GM18867 (cell line): ENCODE results near the gene NISCH.

Experiments used
- ATAC-seq: cut with Tn5 transposase; IDR thresholded peaks from one replicate; pipeline ENCODE4 v1.9.1; 2021; ENCODE audit warnings: mild to moderate bottlenecking, moderate library complexity; ENCODE audit not compliant: unreplicated experiment

NISCH gene

DNA sequence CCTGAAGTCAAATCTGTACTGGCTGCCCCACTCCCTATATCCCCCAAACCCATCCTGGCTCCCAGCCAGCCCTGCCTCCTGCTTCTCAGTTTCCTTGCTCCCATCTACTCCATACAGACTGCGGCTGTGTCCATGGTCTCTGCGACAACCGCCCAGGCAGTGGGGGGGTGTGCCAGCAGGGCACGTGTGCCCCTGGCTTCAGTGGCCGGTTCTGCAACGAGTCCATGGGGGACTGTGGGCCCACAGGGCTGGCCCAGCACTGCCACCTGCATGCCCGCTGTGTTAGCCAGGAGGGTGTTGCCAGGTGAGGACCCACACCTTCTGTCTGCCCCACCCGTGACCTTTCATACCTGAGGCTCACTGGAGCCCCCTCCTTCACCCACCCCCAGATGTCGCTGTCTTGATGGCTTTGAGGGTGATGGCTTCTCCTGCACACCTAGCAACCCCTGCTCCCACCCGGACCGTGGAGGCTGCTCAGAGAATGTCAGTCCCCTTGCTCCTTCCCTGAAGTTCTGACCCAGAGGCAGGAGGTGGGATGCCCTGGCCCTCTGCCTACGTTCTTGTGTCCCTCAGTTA is 54.4 kb downstream of the NISCH start:
- ATAC-seq: no peak

DNA sequence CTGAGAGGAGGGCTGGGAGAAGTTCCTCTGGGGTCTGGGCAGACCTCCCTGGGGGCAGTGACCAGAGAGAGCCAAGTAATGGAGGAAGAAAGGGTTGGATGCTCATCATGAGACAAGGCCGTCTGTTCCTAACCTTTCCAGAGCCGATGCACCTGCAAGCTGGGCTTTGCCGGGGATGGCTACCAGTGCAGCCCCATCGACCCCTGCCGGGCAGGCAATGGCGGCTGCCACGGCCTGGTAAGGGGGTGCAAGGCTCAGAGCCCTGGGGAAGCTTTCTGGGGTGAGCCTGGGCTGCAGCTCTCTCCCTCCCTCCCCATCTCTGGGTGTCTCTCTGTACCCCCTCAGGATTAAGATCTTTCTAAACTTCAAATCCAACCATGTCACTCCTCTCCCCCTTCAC is 56.1 kb downstream of the NISCH start:
- no peak for ATAC-seq

DNA sequence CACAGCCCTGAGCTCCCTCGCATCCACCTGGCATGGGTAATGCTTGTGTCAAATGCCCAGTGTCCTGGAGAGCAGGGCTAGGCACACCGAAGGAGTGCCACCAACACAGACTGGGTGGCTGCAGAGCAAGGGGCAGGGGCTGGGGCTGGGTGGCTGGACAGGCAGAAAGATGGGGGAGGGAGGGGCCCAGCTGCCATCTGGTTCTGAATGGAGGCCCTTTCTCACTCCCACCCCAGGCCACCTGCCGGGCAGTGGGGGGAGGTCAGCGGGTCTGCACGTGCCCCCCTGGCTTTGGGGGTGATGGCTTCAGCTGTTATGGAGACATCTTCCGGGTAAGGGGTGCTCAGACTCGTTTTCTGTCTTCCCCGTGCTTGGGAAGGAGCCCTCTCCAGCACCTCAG is 56.7 kb downstream of the NISCH start:
- ATAC-seq: no peak

DNA sequence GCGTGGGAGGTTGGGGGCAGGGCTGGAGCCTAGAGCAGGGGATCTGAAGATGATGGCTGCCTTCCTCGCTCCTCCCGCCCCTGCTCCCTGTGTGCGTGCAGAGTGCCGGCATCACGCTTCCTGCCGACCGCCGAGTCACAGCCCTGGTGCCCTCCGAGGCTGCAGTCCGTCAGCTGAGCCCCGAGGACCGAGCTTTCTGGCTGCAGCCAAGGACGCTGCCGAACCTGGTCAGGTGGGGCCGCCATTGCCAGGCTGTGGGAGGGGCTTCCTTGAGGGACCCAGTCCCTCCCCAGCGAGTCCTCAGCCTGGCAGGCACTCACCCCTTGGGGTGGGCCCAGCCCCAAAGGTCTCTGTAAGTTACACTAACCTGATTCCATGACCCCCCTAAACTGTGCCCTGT is 57.3 kb downstream of the NISCH start:
- no peak for ATAC-seq

DNA sequence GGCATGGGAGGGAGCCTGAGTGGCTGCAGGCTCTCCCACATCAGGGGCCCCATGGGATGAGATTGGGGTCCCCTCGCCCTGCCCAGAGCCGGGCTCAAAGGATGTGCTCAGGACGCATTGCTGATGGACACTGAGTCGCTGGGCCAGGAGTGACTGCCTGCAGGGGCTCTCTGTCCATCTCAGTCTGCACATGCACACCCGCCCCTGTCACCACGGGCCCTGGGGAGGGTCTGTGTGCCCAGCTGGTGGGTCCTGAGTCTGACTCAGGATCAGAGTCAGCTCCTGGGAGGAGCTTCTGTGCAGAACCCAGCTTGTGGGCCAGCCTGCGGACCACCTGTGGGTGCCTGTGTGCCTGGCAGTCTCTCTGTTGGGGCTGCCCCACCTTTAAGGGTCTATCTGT is 57.9 kb downstream of the NISCH start:
- no peak for ATAC-seq

DNA sequence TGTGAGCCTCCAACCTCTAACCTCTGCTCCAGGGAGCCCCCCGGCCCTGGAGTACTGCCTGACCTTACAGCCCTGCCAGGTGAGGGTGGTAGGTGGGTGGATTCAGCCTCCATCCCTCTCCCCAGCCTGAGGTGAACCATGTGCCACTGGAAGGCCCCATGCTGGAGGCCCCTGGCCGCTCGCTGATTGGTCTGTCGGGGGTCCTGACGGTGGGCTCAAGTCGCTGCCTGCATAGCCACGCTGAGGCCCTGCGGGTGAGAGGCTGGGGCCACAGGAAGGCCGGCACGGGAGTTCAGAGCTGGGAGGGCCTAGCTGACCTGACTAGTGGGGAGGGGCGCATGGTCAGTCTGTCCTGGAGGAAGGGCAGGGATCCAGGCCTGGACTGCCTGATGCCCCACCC is 59.2 kb downstream of the NISCH start:
- no peak for ATAC-seq

DNA sequence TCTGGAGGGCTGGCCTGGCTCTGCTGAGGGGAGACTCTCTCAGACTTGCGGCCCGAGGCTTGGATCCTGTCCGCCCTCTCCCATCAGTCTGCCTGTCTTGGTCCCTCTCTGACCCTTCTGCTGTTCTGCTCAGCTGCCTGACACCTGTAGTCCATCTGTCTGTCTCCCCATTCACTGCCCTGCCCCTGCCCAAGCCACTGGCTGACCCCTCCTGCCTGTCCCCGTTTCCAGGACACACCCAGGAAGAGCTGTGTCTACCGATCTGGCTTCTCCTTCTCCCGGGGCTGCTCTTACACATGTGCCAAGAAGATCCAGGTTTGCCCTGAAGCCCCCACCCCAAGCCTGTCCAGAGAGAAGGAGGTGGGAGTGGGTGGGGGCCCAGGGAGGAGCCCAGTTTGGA is 59.8 kb downstream of the NISCH start:
- no peak for ATAC-seq

DNA sequence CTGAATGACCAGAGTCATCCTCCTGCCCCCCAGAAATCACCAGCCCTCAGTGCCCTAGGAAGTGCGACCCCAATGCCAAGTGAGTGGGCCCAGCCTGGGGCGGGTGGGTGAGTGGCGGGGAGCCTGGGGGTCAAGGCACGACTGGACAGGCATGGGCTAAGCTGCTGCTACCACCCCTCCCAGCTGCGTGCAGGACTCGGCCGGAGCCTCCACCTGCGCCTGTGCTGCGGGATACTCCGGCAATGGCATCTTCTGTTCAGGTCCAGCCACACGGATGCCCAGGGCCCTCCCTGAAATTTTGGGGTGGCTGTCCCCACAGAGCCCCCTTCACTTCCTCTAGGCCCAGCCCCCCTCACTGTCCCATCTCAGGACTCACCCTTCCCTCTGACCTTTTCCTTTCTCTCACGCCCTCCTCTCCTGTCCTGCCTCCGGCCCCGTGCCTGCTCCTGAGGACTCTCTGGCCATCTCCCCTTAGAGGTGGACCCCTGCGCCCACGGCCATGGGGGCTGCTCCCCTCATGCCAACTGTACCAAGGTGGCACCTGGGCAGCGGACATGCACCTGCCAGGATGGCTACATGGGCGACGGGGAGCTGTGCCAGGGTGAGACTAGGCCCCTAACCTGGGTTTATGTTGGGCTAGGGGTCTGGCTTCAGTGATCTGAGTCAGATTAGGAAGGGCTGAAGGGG is 61.2 kb downstream of the NISCH start:
- no peak for ATAC-seq

DNA sequence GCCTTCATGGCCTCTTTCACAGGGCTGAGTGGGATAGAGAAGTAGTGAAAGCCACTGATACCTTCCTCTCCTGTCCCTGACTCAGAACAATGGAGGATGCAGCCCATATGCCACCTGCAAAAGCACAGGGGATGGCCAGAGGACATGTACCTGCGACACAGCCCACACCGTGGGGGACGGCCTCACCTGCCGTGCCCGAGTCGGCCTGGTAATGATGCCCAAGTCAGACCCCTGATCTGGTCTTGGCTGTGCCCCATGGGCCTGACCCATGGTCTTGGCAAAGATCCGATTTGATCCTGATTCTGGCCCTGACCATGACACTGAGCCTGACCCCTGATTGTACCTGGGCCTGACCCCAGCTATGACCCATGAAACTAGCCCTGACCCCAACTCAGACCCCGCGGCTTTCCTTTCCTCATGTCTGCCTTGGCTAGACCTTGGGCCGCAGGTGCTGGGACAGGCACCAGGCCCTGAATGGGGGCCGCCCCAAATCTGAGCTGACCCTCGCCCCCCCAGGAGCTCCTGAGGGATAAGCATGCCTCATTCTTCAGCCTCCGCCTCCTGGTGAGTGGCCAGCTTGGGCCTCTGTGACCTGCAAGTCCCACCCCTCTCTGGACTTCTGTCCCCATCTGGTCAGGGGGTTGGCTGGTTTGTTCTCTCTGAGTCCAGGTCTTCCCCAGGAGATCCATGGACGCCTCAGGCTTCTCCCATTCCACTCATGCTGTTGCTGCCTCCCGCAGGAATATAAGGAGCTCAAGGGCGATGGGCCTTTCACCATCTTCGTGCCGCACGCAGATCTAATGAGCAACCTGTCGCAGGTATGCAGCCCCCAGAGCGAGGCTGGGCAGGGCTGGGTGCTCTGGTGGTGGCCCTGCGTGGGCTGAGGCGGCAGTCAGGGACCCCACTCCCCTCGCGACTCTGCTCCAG is 62.7 kb downstream of the NISCH start:
- no peak for ATAC-seq

DNA sequence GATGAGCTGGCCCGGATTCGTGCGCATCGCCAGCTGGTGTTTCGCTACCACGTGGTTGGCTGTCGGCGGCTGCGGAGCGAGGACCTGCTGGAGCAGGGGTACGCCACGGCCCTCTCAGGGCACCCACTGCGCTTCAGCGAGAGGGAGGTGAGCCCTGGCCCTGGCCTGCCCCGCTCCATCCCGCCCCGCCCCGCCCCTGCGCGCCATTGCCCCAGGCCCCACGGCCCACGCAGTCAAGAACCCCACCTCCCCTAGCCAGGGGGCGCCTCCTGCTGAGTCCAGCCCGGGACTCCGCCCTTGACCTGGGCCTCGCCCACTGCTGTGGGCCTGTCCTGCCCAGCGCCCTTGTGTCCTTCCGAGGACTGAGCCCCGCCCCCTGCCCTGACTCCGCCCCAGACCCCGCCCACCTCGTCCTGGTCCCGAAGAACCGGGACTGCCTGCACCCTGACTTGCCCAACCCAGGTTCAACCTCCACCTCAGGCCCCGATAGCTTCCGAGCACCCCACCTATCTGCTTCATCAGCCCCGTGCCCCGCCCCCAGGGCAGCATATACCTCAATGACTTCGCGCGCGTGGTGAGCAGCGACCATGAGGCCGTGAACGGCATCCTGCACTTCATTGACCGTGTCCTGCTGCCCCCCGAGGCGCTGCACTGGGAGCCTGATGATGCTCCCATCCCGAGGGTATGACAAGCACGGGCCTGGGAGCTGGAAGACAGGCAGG is 63.5 kb downstream of the NISCH start:
- ATAC-seq: no peak

DNA sequence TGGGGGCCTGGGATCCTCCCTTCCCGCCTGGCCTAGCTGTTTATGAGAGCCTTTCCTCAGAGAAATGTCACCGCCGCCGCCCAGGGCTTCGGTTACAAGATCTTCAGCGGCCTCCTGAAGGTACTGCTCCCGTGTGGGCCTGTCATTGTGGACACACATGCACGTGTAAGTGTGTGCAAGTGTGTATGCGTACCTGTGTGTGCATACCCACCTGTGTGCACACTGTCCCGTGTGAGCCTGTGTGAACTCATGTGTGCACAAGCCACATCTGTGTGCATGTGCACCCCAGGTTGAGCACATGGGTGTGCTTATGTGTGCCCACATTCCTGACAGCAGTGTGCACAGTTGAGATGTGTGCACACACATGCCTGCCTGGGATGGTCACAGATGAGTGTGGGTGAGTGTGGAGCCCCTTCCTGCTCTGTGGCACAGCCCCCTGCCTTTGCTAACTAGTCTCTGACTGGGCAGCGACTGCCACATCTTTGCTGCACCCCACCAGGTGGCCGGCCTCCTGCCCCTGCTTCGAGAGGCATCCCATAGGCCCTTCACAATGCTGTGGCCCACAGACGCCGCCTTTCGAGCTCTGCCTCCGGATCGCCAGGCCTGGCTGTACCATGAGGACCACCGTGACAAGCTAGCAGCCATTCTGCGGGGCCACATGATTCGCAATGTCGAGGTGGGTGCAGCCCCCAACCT is 64.2 kb downstream of the NISCH start:
- ATAC-seq: no peak

DNA sequence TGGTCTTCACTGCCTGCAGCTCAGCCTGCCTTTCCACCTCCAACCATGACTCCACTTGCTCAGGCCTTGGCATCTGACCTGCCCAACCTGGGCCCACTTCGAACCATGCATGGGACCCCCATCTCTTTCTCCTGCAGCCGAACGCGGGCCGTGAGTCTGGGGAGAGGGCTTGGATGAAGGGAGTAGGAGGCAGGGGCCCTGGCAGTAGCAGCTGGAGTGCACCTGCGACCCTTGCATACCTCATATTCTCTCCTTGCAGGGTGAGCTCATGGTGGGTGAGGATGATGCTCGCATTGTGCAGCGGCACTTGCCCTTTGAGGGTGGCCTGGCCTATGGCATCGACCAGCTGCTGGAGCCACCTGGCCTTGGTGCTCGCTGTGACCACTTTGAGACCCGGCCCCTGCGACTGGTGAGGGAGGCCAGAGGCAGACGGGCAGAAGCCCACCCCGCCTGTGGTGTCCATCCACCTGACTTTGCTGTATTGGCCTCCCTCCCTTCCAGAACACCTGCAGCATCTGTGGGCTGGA is 64.8 kb downstream of the NISCH start:
- no peak for ATAC-seq

DNA sequence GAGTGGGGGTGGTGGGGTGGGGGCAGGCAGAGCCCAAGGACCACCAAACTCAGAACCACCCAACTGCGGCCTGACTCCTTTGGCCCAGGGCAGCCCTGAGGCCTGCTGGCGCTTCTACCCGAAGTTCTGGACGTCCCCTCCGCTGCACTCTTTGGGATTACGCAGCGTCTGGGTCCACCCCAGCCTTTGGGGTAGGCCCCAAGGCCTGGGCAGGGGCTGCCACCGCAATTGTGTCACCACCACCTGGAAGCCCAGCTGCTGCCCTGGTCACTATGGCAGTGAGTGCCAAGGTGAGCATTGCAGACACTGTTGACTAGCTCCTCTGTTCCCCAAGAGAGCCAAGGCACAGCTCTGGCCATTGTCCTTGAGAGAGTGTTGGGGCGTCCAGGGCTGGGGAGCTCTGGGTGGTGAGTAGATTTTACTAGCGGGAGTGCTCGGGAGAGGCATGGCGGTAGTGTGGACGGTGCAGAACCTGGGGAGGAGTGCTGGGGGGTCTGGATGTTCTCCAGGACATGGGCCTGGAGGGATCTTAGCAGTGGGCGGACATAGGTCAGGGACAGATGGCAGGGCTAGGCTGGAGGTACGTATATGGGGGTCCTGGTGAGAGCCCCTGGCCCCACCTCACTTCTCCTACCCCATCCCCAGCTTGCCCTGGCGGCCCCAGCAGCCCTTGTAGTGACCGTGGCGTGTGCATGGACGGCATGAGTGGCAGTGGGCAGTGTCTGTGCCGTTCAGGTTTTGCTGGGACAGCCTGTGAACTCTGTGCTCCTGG is 65.5 kb downstream of the NISCH start:
- ATAC-seq: no peak

DNA sequence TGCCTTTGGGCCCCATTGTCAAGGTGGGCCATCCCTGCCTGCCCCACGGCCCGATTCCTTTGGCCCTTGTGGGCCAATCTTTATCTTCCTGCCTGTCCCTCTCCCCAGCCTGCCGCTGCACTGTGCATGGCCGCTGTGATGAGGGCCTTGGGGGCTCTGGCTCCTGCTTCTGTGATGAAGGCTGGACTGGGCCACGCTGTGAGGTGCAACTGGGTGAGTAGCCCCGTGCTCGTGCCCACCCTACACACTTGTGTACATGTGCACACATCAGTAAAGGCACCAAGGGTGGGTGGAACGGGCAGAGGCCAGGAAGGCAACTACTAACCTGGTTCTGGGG is 66.1 kb downstream of the NISCH start:
- no peak for ATAC-seq

DNA sequence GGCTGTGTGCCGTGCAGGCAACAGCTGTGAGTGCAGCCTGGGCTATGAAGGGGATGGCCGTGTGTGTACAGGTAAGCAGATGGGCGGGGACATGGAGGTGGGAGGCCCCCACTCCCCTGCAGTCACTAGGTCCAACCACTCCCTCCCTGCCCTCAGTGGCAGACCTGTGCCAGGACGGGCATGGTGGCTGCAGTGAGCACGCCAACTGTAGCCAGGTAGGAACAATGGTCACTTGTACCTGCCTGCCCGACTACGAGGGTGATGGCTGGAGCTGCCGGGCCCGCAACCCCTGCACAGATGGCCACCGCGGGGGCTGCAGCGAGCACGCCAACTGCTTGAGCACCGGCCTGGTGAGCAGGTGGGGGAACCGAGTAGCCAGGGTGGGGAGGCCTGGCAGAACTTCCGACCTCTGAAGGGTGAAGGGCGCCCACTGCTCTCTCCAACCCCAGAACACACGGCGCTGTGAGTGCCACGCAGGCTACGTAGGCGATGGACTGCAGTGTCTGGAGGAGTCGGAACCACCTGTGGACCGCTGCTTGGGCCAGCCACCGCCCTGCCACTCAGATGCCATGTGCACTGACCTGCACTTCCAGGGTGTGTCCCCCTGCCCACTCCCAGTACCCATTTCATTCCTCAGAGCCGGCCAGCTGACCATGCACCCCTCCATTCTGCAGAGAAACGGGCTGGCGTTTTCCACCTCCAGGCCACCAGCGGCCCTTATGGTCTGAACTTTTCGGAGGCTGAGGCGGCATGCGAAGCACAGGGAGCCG is 66.7 kb downstream of the NISCH start:
- ATAC-seq: no peak

DNA sequence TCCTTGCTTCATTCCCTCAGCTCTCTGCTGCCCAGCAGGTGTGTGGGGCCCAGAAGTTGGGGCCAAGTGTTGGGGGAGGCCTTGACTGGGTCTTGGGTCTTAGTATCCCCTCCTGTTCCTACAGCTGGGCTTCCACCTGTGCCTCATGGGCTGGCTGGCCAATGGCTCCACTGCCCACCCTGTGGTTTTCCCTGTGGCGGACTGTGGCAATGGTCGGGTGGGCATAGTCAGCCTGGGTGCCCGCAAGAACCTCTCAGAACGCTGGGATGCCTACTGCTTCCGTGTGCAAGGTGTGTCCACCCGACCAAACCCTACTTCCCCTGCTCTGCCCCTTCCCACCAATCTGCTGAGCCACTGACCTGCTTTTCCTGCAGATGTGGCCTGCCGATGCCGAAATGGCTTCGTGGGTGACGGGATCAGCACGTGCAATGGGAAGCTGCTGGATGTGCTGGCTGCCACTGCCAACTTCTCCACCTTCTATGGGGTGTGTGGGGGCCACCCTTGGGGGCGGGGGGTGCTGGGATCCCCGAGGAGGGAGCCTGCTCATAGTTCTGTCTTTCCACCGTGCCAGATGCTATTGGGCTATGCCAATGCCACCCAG is 67.3 kb downstream of the NISCH start:
- no peak for ATAC-seq

DNA sequence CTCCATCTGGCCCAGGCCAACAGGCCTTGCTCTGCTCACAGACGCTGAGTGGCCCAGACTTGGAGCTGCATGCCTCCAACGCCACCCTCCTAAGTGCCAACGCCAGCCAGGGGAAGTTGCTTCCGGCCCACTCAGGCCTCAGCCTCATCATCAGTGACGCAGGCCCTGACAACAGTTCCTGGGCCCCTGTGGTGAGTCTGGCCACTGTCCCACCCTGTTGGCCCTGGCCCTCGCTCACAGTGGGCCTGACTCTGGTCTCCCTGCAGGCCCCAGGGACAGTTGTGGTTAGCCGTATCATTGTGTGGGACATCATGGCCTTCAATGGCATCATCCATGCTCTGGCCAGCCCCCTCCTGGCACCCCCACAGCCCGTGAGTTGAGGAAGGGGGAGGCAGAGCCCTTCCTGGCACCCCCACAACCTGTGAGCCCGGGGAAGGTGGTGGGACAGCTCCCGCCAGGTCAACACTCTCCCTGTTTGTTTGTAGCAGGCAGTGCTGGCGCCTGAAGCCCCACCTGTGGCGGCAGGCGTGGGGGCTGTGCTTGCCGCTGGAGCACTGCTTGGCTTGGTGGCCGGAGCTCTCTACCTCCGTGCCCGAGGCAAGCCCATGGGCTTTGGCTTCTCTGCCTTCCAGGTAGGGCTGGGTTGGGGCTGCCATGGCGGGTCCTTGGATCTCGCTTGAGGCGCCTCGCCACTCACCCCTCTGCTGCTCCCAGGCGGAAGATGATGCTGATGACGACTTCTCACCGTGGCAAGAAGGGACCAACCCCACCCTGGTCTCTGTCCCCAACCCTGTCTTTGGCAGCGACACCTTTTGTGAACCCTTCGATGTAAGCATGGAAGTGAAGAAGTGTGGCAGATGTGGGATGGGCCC is 68.2 kb downstream of the NISCH start:
- ATAC-seq: no peak

DNA sequence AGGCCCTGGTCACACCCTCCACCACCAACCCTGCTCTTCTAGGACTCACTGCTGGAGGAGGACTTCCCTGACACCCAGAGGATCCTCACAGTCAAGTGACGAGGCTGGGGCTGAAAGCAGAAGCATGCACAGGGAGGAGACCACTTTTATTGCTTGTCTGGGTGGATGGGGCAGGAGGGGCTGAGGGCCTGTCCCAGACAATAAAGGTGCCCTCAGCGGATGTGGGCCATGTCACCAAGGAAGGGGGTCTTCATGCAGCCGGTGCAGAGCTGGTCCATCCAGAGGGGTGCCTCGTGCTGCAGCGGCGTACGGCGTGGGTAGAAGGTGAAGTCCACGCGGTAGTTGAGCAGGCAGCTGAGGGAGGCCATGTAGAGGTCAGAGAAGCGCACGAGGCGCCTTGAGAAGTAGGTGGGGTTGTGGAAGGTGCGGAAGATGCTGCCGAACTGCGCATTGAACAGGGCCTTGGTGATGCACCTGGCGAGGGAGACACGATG is 68.9 kb downstream of the NISCH start:
- ATAC-seq: no peak
